NCI-H2107 treated with DMSO at 0.1 percent for 48 hours (cell line): ENCODE results near the gene TM4SF18.

Experiments
- DNase-seq: peaks from one replicate; lab custom pipeline; 2025; ENCODE audit not compliant: unreplicated experiment; lab: John Stamatoyannopoulos, UW

TM4SF18 gene

DNA sequence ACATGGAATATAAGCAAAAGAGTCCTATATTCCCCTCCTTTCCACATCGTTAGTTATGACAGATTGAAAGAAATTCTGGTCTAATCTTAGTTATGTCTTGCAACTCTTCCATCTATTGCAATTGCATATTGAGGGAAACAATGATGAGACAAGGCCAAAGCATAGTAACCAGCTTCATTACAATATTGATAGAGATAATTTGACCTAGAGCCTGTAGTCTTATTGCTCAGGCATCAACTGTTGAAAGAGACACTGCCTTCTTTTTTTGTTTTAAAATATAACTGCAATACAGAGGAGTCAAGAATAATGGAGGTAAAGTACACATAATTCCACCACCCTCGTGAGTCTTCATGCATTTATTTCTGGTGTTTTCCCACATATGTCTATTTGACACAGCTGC is 2.0 kb downstream of the TM4SF18 start:
- DNase-seq: no peak

DNA sequence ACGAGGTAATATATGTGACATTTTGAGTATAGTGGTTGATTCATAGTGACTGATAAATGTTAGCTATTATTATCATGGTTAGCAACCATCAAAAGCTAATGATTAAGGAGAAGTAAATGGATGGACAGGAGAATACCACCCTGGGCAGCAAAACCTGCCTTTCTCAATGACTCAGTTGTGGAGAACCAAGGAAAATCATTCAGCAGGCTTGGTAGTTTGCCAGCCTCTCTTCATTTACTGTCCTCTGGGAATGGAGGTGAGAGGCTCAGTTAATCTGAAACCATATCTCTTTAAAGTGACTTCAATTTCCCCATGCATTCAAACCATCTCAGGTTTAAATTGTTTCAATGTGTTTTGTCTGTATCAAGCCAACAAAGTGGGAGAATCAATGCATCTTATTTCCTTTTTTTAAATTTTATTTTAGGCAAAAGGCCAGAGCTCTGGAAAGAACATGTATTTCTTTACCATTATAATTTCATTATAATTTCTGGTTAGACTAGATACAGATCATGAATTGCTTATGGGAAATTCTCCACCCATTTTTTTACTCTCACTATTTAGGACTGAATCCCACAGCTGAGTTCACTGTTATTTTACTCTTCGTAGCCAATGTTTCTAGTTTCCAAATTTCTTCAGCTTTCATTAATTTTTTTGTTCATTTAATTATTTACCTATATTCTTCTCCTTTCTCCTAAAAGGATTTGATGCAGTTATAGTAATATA is 2.7 kb downstream of the TM4SF18 start:
- peak; percentile 91 for DNase-seq

DNA sequence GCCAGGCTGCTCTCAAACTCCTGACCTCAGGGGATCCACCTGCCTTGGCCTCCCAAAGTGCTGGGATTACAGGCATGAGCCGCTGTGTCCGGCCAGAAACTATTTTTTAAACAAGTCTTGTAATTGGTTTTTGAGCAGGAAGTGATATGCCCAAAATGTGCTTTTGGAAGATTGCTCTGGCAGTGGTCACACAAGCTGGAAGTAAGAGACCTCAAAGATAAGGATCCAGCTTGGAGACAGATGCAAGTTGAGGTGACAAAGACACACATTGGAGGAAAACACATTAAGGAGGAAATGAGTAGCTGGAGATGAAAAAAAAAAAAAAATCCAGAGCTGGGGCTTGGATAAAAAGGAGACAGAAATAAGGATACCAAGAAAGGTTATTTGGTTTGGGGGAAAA is 6.3 kb downstream of the TM4SF18 start:
- DNase-seq: no peak

DNA sequence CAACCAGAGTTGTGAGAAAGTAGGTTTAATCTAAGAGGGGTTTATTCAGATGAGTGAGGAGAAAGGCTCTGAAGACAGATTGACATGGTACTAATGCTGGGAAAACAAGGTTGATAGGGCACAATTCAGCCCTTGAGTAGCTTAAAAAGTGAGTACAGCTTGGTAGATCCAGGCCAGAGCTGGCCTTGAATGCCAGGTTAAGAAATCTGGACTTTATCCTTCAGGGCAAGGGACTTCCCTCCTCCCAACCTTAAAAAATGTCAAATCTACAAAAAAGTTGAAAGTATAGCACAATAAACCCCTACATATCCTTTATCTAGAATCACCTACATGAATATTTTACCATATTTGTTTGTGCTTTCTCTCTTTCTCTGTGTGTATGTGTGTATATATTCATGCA is 7.9 kb downstream of the TM4SF18 start:
- no peak for DNase-seq

DNA sequence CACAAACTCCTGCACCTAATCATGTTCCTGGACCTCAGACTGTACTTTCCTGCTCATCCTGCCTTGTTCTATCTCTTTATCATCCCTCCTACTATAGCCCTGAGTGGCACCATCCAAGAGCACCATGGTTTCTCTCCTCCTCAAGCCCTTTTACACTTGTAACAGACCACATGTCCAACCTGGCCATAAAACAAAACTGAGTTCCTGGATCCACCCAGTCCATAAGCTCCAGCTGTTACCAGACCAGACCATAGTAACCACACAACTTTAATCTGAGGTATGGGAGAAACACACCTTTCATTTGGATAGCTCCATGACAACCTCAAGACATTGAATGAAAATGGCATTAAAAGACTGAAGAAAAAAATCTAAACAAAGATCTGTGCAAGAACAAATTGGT is 9.1 kb downstream of the TM4SF18 start:
- no peak for DNase-seq

DNA sequence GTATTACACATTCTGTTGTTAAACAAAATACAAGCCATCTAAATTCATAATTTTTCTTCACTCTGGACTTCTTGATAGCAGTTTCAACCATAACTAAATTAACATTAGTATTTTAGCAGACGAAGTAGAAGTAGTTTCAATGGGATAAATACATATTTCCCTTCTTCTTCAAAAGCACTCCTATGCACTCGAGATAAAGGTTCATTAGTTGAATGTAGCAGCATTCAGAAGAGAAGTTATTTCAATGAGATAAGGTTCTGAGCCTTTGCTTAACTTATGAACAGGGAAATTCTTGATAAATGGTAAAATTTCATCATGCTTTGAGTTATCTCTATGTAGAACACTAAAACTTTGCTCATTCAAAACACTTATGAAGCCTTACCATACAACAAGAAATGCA is 11.8 kb downstream of the TM4SF18 start:
- no peak for DNase-seq

DNA sequence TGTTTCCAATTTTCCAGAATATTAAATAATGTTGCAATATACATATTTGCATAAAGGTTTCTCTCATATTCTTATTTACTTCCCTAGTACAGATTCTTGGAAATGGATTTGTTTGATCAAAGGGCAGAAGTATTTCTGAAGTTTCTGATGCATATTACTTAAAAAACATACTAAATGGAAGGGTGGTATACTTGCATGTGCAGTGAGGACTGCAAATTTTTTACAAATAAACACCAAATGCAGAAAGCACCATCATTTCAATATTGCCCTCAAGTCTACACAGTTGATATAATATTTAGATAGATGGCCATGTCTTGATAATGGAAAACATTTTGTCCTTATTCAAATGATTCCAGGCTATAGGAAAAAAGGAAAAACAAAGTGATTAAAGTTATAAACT is 12.3 kb downstream of the TM4SF18 start:
- no peak for DNase-seq

DNA sequence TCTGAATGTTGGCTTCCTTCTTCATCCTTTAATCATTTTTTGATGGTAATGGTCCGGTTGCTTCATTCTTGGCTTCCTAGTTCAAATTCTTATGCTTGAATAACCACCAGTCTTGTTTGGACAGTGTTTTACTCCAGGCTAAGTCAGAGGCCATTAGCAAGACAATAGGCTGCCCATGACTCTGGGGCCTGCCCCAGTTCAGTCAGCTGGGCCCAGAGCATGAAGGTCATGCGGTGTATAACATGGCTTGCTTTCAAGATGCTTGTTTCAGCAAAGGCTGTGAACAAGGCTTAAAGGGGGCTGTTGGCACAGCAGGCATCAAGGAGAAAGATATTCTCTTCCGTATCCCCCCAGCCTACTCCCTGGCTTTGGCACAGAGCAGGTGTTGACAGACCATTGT is 13.7 kb downstream of the TM4SF18 start:
- no peak for DNase-seq

DNA sequence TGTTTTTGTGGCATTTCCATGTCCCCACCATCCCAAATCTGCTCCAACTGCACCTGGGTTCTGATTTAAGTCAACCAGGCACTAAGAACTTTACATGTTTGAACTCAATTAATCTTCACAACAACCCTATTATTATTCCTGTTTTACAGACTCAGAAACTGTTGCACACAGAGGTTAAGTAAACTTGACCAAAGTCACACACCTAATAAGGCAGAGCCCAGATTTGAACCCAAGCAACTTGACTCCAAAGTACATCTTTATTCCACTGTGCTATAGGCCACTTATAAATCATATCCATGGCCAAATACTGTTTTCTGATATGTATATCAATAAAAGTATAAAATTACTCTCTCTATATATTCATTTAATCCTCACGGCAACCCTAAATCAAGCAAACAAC is 16.4 kb downstream of the TM4SF18 start:
- DNase-seq: no peak

DNA sequence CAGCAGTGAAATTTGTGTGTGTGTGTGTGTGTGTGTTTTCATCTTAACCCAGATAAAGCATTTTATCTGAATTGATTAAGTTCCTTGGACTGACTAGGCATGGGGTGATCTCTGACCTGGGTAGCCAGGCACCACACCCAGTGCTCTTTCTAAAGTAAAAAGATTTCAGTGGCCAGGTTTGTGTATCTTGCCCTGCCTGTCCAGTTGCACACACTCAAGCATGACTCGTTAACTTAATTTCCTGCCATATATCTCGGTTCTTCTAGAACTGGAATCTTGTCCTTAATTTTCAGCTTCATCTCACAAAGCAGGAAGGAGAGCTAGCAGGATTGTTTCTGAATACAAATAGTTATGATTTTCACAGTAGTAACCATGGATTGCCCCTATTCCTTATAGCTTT is 17.0 kb downstream of the TM4SF18 start:
- no peak for DNase-seq

DNA sequence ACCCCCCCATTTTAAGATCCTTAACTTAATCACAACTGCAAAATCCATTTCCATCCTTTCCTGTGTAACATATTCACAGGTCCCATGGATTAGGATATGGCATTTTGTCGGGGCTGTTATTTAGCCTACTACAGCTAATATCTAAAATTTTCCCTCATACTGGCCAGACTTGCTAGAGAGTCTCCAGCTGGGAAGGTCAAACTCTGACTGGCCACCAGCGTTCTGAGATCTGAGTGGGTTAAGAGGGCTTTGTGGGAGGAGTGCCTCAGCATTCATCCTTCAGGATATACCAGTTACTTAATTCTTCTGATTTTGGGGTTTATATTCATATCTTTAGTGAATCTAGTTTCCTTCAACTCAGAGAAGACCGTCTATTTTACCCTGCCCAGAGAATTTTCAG is 17.7 kb downstream of the TM4SF18 start:
- DNase-seq: no peak

DNA sequence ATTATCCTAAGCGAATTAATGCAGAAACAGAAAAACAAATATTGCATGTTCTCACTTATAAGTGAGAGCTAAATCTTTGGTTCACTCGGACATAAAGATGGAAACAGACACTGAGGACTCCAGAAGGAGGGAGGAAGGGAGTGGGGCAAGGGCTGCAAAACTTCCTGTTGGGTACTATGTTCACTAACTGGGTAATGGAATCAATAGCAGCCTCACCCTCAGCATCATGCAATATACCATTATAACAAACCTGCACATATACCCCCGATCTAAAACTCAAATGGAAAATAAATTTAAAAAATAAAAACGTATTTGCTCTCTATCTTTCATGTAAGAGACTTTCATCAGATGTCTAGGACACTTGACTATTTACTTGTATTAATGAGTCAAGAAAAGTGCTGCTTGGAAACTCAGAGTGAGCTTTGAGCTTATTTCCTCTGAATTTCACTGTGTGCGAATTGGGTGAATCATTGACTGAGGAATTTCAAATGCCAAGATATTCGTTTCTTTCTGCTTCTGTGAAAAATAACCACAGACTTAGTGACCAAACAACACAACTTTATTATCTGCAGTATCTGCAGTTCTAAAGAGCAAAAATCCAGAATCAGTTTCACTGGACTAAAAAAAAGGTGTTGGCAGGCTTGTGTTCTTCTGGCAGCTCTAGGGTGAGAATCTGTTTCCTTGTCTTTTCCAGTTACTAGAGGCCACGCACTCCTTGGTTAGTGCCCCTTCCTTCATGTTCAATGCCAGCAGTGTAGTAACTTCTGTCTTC is 18.4 kb downstream of the TM4SF18 start:
- no peak for DNase-seq

DNA sequence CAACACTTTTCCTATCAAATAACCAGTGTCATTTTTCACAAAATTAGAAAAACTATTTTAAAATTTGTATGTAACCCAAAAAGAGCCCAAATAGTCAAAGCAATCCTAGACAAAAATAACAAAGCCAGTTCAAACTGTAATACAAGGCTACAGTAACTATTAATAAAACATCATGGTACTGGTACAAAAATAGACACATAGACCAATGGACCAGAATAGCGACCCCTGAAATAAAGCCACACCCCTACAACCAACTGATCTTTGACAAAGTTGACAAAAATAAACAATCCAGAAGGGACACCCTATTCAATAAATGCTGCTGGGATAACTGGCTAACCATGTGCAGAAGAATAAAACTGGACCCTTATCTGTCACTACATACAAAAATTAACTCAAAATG is 19.9 kb downstream of the TM4SF18 start:
- no peak for DNase-seq

DNA sequence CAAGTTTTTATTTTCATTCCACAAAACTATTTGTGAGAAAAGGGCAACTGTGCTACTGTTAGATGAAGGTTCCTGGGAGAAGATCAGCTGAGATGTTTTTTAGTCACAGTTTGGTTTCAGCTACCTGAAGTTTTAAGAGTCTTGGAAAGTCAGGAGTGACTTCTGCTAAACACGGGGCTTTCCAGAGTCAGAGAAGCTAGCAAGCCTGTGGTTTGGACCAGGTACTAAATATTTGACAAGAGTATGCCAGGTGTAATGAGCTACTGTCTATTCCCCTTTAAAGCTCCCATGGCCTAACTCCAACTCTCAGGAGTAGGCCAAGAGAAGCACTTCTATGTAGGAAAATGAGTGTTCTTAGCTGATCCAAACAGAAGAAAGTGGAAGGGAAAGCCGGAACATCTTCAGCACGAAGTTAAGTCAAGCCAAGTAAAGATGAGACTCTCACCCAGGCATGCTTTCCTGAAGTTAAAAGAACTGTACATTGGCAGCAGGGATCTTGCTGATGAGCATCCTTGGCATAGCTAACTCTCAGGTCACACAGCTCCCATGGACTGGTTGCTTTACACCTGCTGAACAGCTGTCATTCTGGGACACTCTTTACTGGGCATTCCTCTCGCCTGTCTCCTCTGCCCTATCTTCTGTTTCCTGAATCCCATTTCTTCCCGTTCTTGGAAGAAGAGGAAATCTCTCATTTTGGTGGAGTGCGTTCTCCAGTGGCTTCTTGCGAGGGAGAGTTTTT is 22.5 kb downstream of the TM4SF18 start:
- no peak for DNase-seq

DNA sequence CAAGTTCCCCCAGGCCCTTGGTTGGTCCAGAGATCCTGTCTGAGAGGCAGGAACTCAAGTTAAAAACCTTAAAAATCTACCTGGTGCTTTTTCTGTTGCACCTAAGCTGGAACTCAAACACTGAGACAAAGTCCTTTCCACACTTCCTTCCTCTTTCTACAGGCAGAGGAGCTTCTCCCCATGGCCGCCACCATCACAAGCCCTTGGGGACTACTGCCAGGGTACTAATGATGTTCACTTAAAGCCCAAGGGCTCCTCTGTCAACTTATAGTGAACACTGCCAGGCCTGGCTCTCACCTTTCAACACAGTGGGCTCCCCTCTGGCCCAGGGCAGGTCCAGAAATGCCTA is 26.0 kb downstream of the TM4SF18 start:
- DNase-seq: no peak

DNA sequence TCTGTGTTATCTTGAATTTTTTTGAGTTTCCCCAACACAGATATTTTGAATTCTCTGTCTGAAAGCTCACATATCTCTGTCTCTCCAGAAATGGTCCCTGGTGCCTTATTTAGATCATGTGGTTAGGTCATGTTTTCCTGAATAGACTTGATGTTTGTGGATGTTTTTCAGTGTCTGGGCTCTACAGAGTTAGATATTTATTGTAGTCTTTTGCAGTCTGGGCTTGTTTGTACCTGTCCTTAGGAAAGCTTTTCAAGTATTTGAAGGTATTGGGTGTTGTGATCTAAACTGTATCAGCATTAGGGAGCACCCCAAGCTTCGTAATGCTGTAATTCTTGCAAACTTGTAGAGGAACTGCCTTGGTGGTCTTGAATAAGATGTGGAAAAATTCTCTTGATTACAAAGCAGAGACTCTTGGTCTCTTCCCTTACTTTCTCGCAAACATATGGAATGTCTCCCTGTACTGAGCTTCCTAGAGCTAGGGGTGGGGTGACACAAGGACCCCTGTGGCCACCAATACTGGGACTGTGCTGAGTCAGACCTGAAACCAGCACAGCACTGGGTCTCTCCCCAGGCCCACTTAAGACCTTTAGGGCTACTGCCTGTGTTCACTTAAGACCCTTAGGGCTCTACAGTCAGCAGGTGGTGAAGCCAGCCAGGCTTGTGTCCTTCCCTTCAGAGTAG is 26.5 kb downstream of the TM4SF18 start:
- no peak for DNase-seq

DNA sequence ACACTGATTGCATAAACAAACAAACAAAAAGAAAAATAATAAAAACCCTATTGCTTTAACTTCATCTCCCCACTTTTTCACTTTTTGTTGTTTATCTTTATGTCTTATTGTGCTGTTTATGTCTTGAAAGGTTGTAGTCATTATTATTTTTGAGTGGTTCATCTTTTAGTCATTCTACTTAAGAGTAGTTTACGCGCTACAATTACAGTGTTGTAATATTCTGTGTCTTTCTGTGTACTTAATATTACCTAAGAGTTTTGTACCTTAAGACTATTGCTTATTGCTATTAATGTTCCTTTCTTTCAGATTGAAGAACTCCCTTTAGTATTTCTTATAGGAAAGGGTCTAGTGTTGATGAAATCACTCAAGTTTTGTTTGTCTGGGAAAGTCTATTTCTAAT is 28.1 kb downstream of the TM4SF18 start:
- DNase-seq: no peak

DNA sequence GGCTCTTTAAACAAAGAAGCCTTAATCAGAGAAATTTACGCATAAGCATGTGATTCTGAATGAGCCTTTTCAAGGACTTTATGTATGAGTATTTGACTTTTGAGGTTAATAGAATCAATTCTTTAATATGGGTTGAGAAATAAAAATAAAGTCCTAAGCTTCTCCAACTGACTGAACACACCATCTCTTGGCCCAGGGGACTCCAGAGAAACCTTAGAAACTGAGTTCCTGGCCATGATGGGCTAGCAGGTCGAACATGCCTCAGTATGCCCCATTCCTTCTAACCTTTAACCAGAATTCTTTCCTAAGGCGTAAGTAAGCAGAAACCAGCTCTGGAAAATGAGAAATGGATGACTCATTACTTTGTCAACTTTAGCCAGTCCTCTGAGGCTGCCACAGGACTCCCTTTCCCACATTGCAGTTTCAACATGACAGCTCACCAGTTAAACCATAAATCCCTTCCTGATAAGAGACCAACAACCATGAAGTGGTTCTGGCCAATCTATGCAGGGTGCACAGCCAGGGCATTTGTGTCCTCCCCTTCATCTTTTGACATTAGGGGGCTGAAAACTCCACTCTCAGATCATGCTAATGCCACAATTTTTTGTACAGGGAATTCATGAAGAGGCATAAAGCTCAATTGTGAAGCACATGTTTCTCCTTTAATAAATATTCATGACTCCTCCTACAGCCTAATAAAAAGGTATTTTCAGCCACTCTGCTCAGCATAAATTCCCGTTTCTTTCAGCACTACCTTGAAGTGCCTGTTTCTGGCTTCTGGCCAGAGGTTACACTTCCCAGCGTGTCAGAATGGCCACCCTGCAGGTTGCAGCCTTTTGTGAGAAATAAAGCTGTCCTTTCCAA is 33.3 kb downstream of the TM4SF18 start:
- DNase-seq: no peak

DNA sequence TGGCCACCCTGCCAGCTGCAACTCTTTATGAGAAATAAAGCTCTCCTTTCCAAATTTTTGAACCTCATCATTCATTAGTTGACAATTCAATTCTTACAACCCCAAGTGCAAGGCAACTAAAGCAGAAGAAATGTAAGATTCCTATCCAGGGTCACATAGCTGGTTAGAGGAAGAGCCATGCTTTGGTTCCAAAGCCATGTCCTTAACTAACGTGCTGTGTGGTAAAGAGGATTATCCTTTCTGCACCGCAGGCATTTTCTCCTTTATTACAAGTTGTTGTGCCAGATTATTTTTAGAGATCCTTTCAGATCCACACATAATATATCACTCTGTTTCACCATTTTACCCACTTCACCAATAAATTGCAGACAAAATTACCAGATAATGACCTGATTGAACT is 36.5 kb downstream of the TM4SF18 start:
- DNase-seq: no peak

DNA sequence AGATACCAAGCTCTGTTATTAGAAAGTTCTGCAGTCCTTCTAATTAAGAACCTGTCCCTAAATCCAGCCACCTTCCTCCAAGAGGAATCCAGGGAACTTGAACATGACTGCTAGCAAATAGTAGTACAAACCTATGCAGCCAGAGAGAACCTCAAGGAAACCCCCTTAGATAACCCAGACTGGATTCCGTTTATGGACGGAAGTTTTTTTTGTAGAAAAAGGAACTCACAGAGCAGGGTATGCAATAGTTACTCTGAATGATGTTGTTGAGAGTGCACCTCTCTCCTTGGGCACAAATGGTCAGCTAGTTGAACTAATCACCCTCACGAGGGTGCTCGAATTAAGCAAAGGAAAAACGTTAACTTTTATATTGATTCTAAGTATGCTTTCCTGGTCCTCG is 40.8 kb downstream of the TM4SF18 start:
- DNase-seq: no peak

DNA sequence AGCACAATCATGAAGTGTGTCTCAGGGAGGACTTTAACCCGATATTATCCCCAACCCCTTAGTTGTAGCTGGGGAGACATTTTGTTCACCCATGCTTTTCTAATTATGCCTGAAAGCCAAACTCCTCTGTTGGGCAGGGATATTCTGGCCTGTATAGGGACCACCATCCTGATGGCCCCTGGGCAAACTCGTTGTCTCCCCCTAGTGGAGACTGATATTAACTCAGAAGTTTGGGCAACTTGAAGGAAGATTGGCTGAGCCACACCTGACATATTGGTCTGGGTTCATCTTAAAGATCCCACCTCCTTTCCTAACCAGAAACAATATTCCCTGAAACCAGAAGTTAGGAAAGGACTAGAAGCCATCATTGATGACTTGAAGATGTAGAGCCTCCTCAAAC is 42.3 kb downstream of the TM4SF18 start:
- DNase-seq: no peak
